Renal cortical epithelial cell (primary cell): ENCODE measurements around the gene NUFIP1. TPM values are rescaled to one million over a fixed set of nuclear protein-coding genes. Genes with fewer than 3 reads are reported as not detected.
"Not testable (repeated sequence)": the region's sequence is repeated elsewhere in the genome, so short reads cannot be mapped to it uniquely, and the experiment has no call there.

ENCODE experiments used
- DNase-seq: peaks from one replicate; pipeline ENCODE4 v3.0.0-alpha.2; 2011; ENCODE audit warnings: low read depth
- total RNA-seq: library from RNA; depleted of rRNA; stranded (reverse); fragments of >200 nt; gene quantifications from 2 replicates; pipeline ENCODE4 v1.2.3, GENCODE V29; 2014

Gene NUFIP1
- 2.6 and 5.2 TPM in 2 replicates for total RNA-seq

DNA sequence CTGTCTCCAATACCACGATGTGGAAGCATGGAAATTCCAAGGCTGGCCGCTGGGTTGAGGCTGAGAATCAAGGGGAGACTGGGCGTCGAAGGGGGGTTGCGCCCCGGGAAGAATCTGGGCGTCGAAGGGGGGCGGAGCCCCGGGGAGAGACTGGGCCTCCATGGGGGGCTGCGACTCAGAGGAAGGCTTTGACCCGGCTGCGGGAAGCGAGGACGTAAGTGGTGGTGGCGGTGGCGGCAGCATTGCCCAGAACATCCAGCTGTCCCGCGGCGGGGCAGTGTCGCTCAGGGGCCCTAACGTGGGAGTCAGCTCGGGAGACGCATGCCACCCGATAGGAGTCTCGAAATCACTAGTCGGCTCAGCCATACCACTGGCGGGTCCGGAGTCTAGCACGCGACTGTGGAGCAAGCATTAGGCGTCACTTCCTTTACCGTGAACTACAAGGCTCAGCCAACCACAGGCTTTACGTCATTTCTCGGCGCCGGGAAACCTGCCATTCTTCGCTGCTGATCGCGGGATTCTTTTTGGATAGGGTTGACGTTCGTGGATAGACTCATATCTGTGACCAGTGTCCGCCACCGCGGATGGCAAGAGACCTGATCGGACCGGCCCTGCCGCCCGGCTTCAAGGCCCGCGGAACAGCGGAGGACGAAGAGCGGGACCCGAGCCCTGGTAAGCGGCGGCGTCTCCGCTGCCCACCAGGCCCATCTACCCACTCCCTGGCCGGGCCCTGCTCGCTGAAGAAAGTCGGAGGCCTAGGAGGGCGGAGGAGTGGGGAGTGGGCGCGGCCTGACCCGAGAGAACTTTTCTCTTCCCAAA lies at the start of gene NUFIP1, which contains the start of gene GPALPP1:
NUFIP1 (minus strand) TSS at position 401 of the 819 bp plus-strand sequence; CDS start at position 366, 35 bp downstream.
GPALPP1 (plus strand) TSS at position 468 of the 819 bp plus-strand sequence; CDS start at position 585, 117 bp downstream.
- peak; percentile 87 for DNase-seq

DNA sequence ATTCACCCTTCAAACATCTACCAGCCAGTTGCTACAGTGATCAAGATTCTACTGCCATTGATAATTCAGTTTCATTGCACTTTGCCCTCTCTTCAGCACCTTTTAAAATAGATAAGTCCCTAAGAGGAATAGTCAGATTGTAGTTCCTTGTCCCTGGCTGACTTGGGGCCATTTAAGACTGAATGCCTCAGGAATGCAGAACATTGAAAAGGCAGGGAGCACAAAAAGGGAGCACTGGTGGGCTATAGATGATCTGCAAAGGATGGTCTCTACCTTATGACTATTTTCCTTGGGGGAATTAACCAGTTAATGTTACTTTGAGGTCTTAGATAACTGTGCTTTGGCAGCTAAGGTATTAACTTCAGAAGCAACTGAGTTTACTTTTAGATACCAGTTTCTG lies 46.9 kb upstream of the NUFIP1 start:
- DNase-seq = no peak

DNA sequence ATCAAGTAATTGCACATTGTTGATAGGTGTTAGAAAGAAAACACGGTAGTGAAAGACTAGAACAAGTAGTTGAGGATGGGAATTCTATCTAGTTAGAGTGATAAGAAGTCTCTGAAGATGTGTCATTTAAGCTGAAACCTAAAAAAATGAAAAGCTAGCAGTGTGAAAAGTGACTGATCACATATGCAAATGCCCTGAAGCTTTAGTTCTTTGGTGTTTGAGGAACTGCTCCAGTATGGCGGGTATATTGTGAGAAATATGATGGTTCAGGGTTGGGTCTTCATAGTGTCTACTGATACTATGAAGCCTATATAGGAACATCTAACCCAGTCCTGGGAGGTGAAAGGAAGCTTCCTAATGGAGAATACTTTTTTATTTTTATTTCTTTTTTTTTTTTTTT lies 45.1 kb upstream of the NUFIP1 start:
- DNase-seq = no peak

GRCh38 chr13:45024847-45025246 lies 35.6 kb upstream of the NUFIP1 start:
- no peak for DNase-seq

- no peak for DNase-seq
These were observed 32.0 kb upstream of the NUFIP1 start for GRCh38 chr13:45021250-45021649.

GRCh38 chr13:45019981-45020380 lies 30.7 kb upstream of the NUFIP1 start:
- DNase-seq = not testable (repeated sequence)

- no peak for DNase-seq
These were observed 27.6 kb upstream of the NUFIP1 start for GRCh38 chr13:45016792-45017425.

- peak; percentile 67 for DNase-seq
These were observed 26.0 kb upstream of the NUFIP1 start for GRCh38 chr13:45015300-45015699.

- no peak for DNase-seq
These were observed 21.9 kb upstream of the NUFIP1 start for GRCh38 chr13:45011198-45011597.

GRCh38 chr13:45007823-45008222 lies 18.6 kb upstream of the NUFIP1 start:
- DNase-seq = no peak

DNA sequence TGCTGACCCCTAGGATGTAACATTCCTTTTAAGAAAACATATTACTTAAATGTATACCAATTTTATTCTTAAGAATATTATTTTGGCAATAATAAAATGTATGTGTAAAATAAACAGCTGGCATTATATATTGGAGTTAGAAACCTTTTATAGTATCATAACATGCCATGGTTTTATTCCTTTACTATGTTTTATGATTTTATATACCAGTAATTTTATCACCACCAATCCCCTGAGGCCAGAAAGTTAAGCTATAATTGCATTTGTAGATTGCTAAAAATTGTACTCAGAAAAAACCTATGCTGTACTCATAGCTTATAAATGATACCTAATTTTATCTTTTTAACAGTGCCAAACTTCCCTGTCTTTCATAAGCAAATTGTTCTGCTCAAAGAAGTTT lies 18.0 kb upstream of the NUFIP1 start:
- no peak for DNase-seq

- no peak for DNase-seq
These were observed 14.8 kb upstream of the NUFIP1 start for GRCh38 chr13:45004096-45004495.

- DNase-seq = no peak
These were observed 14.1 kb upstream of the NUFIP1 start for GRCh38 chr13:45003417-45003816.

DNA sequence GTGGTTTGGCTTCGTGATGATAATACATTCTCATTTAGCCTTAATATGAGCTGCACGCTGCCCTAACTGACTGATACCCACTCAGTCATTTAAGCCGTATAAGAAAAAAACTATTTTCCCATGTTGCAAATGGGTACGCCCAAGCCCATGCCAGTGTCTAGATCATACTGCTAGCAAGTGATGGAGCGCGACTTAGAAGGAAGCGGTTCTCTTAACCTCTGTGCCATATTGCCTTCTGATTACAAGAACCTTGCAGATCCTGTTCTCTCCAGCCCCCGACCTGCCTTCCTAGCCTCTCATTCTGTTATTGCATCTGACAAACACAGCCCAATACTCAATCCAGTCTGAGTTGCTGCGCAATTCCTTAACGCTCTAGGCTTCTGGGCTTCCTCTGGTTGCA lies 670 bp upstream of the NUFIP1 start:
- peak; percentile 13 for DNase-seq

DNA sequence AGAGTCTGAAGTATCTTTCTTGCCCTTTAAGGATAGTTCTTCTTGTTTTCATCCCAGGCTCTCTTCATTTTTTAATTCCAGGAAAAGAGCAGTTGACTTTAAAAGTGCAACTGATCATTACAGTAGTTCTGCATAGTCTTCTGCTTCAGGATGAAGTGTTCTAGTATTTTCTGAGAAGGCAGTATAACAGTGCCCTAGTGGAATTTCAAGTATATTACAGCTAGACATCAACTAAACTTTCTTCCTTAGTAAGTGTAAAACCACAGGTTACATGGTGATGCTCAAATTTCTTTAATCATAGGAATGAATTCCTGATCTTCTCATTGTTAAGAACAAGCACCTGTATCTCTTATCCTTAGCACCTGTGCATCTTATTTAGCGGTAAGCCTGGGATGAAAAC lies 10.9 kb downstream of the NUFIP1 start:
- no peak for DNase-seq

DNA sequence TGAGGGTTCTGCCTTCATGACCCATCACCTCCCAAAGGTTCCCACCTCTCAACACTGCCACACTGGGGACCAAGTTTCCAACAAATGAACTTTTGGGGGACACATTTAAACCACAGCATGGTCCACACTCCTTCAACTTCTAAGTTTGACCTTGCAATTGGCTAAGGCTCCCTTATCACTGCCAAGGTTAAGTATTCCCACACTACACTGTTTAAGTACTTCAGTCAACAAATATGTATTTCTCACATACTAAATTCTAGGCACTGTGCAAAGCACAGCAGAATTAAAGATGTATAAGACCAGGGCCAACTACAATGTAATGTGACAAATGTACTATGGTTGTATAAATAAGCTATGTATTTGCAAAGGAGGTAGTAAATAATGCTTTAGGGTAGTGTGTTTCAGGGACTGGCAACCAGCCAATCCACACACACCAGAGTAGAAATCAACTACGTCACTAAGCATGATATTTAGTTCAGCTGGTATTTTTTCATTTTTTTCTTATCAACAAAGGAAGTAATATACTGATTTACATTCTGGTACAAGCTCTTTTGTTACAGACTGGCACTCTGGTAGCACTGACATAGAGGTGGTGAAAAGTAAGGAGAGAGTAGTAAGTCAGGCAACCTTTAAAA lies 12.2 kb downstream of the NUFIP1 start:
- DNase-seq = no peak

DNA sequence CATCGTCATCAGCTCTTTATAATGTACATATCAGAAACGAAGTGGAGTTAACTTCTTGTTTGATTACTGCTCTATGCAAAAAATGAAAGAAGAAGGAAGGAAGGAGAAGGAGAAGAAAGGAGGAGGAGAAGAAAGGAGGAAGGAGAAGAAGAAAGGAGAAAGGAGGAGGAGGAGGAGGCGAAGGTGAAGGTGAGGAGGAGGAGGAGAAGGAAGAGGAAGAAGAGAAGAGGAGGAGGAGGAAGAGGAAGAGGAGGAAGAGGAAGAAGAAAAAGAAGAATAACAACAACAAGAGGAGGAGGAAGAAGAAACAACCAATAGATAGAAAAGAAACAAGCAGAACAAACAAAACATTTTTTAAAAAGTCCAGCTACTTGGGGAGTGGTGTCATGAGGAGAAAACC lies 13.1 kb downstream of the NUFIP1 start:
- no peak for DNase-seq

DNA sequence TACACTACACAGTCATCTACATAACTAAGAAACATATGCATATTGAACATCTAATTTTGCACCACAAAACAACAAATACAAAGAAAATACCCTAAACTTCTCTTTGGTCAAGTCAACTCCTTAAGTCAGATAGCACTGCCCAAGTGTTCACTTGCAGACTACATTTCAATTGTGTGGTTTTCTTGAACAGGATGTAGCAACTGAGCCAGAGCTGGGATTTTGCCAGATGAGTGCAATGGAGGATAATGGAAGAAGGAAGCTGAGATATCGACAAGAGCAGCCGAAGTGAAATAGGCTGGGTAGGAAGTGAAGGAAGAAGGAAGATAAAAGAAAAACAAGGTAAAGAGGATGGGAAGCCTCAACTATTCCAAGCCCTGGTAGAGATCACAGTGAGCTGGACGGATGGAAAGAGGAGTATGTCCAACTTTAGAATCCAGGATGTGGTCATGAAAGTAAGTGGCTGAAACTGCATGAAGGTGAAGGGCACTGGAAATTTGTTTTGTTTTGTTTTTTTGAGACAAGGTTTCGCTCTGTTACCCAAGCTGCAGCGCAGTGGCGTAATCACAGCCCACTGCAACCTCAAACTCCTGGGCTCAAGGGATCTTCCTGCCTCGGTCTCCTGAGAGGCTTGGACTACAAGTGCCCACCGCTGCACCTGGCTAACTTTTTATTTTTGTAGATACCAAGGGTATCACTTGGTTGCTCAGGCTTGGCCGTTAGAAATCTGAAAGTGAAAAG lies 15.0 kb downstream of the NUFIP1 start:
- peak; percentile 58 for DNase-seq

DNA sequence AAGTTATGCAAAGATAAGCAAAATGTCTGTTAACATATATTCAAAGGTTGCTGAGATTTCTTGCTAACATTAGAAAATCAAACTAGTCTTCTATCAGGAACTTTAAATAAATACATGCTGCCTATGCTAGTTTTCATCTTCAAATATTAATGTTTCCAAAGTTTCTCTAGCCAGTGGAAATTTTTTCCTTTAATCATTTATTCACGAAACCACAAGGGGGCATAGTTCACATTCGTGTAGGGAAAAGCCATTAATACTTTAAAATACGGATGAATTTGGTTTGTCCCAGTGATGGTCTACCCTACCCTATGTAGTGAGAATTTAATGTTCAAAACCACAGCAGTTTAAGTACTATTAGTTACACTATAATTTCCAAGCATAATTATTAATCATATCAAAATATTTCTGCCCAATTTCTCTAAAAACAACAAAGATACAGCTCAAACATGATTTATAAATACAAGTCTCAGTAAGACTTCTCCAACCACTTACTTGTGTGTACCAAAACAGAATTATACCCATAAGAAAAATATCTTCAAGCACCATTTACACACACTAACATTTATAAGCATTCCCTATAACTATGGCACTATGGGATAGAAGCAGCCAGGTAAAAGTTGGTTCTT lies 16.2 kb downstream of the NUFIP1 start:
- peak; percentile 33 for DNase-seq

GRCh38 chr13:44971656-44972595 lies 17.3 kb downstream of the NUFIP1 start:
- DNase-seq = no peak
